ENCODE measurements around the gene ADGRD1. TPM values are rescaled to one million over a fixed set of nuclear protein-coding genes. Genes with fewer than 3 reads are reported as not detected.

ADGRD1 gene
- polyA plus RNA-seq, 3 donors = 4.7 to 17.9 (median 4.9) TPM

DNA sequence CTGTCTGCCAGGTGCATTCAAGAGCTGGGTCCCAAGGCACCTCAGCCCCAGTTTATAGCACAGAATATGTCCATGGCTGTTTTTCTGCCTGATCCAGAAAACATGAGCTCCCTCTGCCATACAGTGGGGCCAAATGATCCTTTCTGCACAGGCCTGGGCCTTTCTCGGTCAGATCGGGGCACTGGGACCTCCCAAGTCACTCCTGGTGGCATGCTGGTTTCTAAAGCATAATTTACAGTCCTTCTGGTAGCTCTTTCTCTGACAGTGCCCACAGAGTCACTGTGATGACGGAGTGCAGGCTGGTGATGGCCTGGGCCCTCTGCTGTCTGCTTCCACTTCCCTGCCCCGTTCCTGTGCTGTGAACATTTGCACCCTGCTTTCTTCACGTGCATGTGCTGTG lies 99.2 kb downstream of the ADGRD1 start:
- Mint-ChIP-seq H3K4me1 (peaks cover 10% of the 10 kb centered on the region), H3K9me3 (peaks cover 0 to 2% (median 0%) of the 10 kb centered on the region in 7 donors), H3K27ac (no peak overlapping the region), H3K36me3 (peaks cover 0 to 1% of the 10 kb centered on the region in 2 donors), H3K27me3 (ENCODE audit: low read depth in 3 of 3) (peaks cover 8 to 25% (median 12%) of the 10 kb centered on the region in 3 donors), H3K4me3 (no peak overlapping the region)
- Histone ChIP-seq H4K20me1 (ENCODE audit: insufficient read depth, low read length) (peaks cover 41% of the 10 kb centered on the region), H3K9me3 (replicated peaks in 1 of 2; ENCODE audit: control insufficient read depth in 1 of 2, insufficient read depth in 1 of 2, low read length in 2 of 2) (no peaks in the 10 kb centered on the region), H3K36me3 (replicated peaks in 1 of 2; ENCODE audit: control insufficient read depth in 1 of 2, insufficient read depth in 2 of 2, low read length in 2 of 2) (no peaks in the 10 kb centered on the region), H3K79me2 (ENCODE audit: insufficient read depth, low read length) (no peaks in the 10 kb centered on the region), H3K27me3 (ENCODE audit: control insufficient read depth in 2 of 2, insufficient read depth in 2 of 2, low read length in 2 of 2) (no peaks in the 10 kb centered on the region), H3K27ac (ENCODE audit: low read depth in 1 of 2, low read length in 2 of 2) (no peak overlapping the region), H2AFZ (ENCODE audit: insufficient read depth, low read depth, low read length, poor library complexity, severe bottlenecking) (no peak overlapping the region), H3K9ac (ENCODE audit: insufficient read depth, low read length, poor library complexity, severe bottlenecking) (no peak overlapping the region), H3K4me2 (replicated peaks; ENCODE audit: extremely low read depth, low read length, poor library complexity, severe bottlenecking) (no peak overlapping the region), H3K4me1 (ENCODE audit: control insufficient read depth in 1 of 2, insufficient read depth in 2 of 2, low read length in 2 of 2) (peaks cover 0 to 9% of the 10 kb centered on the region in 2 donors), H3K4me3 (replicated peaks in 1 of 3; ENCODE audit: low read depth in 2 of 3, low read length in 3 of 3) (no peak overlapping the region)
- no peak for DNase-seq
- WGBS (ENCODE audit: insufficient coverage) = 85% methylated on average over 5 of the region's 5 CpGs
- intact Hi-C loops (cut with micrococcal nuclease) = no loop called here
- TF ChIP-seq, protein P1, sequence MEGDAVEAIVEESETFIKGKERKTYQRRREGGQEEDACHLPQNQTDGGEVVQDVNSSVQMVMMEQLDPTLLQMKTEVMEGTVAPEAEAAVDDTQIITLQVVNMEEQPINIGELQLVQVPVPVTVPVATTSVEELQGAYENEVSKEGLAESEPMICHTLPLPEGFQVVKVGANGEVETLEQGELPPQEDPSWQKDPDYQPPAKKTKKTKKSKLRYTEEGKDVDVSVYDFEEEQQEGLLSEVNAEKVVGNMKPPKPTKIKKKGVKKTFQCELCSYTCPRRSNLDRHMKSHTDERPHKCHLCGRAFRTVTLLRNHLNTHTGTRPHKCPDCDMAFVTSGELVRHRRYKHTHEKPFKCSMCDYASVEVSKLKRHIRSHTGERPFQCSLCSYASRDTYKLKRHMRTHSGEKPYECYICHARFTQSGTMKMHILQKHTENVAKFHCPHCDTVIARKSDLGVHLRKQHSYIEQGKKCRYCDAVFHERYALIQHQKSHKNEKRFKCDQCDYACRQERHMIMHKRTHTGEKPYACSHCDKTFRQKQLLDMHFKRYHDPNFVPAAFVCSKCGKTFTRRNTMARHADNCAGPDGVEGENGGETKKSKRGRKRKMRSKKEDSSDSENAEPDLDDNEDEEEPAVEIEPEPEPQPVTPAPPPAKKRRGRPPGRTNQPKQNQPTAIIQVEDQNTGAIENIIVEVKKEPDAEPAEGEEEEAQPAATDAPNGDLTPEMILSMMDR (IDR thresholded peaks at IDR 0.05) = no peak

- Histone ChIP-seq H3K27ac (ENCODE audit: low read depth in 1 of 2, low read length in 2 of 2) (no peak overlapping the region), H4K20me1 (ENCODE audit: insufficient read depth, low read length) (peaks cover 41% of the 10 kb centered on the region), H3K4me1 (ENCODE audit: control insufficient read depth in 1 of 2, insufficient read depth in 2 of 2, low read length in 2 of 2) (peaks cover 0 to 9% of the 10 kb centered on the region in 2 donors), H3K4me2 (replicated peaks; ENCODE audit: extremely low read depth, low read length, poor library complexity, severe bottlenecking) (no peak overlapping the region), H2AFZ (ENCODE audit: insufficient read depth, low read depth, low read length, poor library complexity, severe bottlenecking) (no peak overlapping the region), H3K27me3 (ENCODE audit: control insufficient read depth in 2 of 2, insufficient read depth in 2 of 2, low read length in 2 of 2) (no peaks in the 10 kb centered on the region), H3K9ac (ENCODE audit: insufficient read depth, low read length, poor library complexity, severe bottlenecking) (no peak overlapping the region), H3K79me2 (ENCODE audit: insufficient read depth, low read length) (no peaks in the 10 kb centered on the region), H3K4me3 (replicated peaks in 1 of 3; ENCODE audit: low read depth in 2 of 3, low read length in 3 of 3) (no peak overlapping the region), H3K9me3 (replicated peaks in 1 of 2; ENCODE audit: control insufficient read depth in 1 of 2, insufficient read depth in 1 of 2, low read length in 2 of 2) (no peaks in the 10 kb centered on the region), H3K36me3 (replicated peaks in 1 of 2; ENCODE audit: control insufficient read depth in 1 of 2, insufficient read depth in 2 of 2, low read length in 2 of 2) (no peaks in the 10 kb centered on the region)
- intact Hi-C loops (cut with micrococcal nuclease) = no loop called here
- DNase-seq = no peak
- no peak overlapping the region for H3K27ac Mint-ChIP-seq
- H3K9me3 Mint-ChIP-seq = peaks cover 0 to 2% (median 0%) of the 10 kb centered on the region in 7 donors
- TF ChIP-seq, protein P1 (IDR thresholded peaks at IDR 0.05) = no peak
- H3K4me1 Mint-ChIP-seq = peaks cover 10% of the 10 kb centered on the region
- WGBS (ENCODE audit: insufficient coverage) = 79% methylated on average over 3 of the region's 6 CpGs
- peaks cover 8 to 26% (median 12%) of the 10 kb centered on the region in 3 donors for H3K27me3 Mint-ChIP-seq (ENCODE audit: low read depth in 3 of 3)
- H3K4me3 Mint-ChIP-seq = no peak overlapping the region
- peaks cover 0 to 4% of the 10 kb centered on the region in 2 donors for H3K36me3 Mint-ChIP-seq
Observed at GRCh38 chr12:131053567-131053966, 99.9 kb downstream of the ADGRD1 start.
